SK-N-MC (cell line): ENCODE results near the gene ADIRF.

ENCODE experiments used
- EZH2 ChIP-seq: fragments of 200-600 bp; sonication (generic); IDR thresholded peaks from one replicate; pipeline ENCODE4 v1.6.1; 2017; ENCODE audit warnings: antibody characterized with exemption
- FOXP2 ChIP-seq: optimal IDR thresholded peaks from 2 replicates; pipeline ENCODE3; 2011; ENCODE audit warnings: mild to moderate bottlenecking, moderate library complexity; ENCODE audit not compliant: insufficient read depth; ENCODE audit errors: extremely low read length, control extremely low read depth
- POLR2AphosphoS5 ChIP-seq: IDR thresholded peaks from 2 replicates; pipeline ENCODE4 v1.6.1; 2012; ENCODE audit warnings: mild to moderate bottlenecking, low read depth, low read length, borderline replicate concordance

GRCh38 chr10:86944471-86944870 is 23.8 kb upstream of the ADIRF start:
- TF ChIP-seq FOXP2: no peak
- no peak for TF ChIP-seq EZH2
- no peak for TF ChIP-seq POLR2AphosphoS5
